Memory B cell (primary cell): ENCODE measurements around the gene ARIH2.

Source experiments
- ATAC-seq: fragments of 150-1000 bp; cut with Tn5 transposase; 2 replicates; pipeline ENCODE4 v1.10.0; 2021; ENCODE audit warnings: low read depth, mild to moderate bottlenecking, moderate library complexity
- DNase-seq, 2 donors: peaks; one replicate each; pipeline ENCODE4 v3.0.0; 2022; ENCODE audit warnings: low spot score in 2 of 2
- H3K27ac Mint-ChIP-seq: one replicate; pipeline ENCODE4 v1.8.0; 2022; ENCODE audit warnings: mild to moderate bottlenecking, moderate library complexity, mixed read lengths
- H3K27me3 Mint-ChIP-seq: one replicate; pipeline ENCODE4 v1.8.0; 2022; ENCODE audit warnings: mixed read lengths
- H3K36me3 Mint-ChIP-seq: one replicate; pipeline ENCODE4 v1.8.0; 2022; ENCODE audit warnings: mild to moderate bottlenecking, mixed read lengths
- H3K4me1 Mint-ChIP-seq: one replicate; pipeline ENCODE4 v1.8.0; 2022; ENCODE audit warnings: mixed read lengths
- H3K4me3 Mint-ChIP-seq: one replicate; pipeline ENCODE4 v1.8.0; 2022; ENCODE audit warnings: mild to moderate bottlenecking, moderate library complexity, mixed read lengths
- H3K9me3 Mint-ChIP-seq: one replicate; pipeline ENCODE4 v1.8.0; 2022; ENCODE audit warnings: mixed read lengths

Gene ARIH2

DNA sequence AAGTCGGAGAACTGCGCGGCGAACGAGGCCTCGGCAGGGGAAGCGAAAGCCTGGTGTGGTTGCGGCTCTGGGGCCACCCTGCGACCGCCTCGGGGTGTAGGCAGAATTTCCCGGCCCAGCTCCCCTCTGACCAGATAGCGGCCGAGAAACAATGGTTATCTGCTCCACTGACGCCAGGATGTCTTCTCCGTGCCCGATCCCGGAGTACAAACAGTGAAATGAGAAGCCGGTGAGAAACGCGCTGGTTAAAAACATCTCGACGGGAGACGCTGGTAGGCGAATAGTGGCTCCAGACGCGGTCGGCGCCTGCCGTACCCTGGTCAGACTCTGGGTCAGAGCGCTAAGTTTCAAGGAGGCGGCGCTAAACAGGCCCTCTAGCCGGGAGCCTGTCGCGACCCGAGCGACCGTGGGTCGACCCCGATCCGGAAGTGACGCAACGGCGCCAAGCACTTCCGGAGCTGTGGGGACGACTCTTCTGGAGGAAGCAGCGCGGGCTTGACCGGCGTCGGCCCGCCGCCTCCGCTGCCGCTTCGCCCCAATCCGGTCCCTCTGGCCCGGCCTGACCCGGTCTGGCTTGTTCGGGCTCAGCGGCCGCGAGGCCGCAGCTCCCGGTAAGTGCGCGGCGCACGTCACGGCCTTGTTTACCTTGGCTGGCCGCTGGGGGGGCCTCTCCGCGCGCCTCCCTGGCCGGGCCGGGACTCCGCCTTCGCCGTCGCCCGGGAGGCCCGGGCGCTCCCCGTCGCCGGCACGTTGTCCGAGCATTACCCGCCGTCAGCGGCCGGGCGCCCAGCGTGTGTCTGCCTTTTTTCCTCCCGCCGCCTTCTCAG, at the start of gene ARIH2:
Gene ARIH2, plus strand, starts transcription at position 455 of the 827 bp plus-strand sequence. CDS start 8,717 bp downstream, outside the sequence.
- ATAC-seq, result peak; percentile 79
- peak; percentile 86 to 90 for DNase-seq
- Mint-ChIP-seq H3K9me3 (no peaks in the 10 kb centered on the region), H3K27ac (peak within 1 kb of the TSS; percentile 97), H3K27me3 (no peaks in the 10 kb centered on the region), H3K4me1 (peaks cover 17% of the 10 kb centered on the region), H3K4me3 (peak within 1 kb of the TSS; percentile 91), H3K36me3 (no peaks in the 10 kb centered on the region)

DNA sequence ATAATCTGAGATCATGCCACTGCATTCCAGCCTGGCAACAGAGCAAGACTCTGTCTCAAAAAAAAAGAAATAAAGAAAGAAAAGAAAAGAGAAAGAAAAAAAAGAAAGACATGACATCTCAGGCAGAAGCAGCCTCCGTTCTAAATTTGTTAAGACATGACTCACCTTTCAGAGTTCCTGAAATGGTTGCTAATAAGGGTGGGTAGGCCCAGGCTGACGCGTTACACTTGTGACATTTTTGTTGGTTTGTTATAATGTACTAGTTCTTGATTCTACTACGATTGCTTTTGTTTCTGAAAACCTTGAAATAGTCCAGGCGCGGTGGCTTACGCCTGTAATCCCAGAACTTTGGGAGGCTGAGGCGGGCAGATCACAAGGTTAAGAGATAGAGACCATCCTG, 41.0 kb upstream of the ARIH2 start:
- Mint-ChIP-seq H3K9me3 (no peaks in the 10 kb centered on the region), H3K36me3 (peaks cover 17% of the 10 kb centered on the region), H3K27me3 (no peaks in the 10 kb centered on the region), H3K27ac (no peak overlapping the region), H3K4me1 (peaks cover 9% of the 10 kb centered on the region), H3K4me3 (no peak overlapping the region)
- ATAC-seq (no peak), DNase-seq (no peak)

DNA sequence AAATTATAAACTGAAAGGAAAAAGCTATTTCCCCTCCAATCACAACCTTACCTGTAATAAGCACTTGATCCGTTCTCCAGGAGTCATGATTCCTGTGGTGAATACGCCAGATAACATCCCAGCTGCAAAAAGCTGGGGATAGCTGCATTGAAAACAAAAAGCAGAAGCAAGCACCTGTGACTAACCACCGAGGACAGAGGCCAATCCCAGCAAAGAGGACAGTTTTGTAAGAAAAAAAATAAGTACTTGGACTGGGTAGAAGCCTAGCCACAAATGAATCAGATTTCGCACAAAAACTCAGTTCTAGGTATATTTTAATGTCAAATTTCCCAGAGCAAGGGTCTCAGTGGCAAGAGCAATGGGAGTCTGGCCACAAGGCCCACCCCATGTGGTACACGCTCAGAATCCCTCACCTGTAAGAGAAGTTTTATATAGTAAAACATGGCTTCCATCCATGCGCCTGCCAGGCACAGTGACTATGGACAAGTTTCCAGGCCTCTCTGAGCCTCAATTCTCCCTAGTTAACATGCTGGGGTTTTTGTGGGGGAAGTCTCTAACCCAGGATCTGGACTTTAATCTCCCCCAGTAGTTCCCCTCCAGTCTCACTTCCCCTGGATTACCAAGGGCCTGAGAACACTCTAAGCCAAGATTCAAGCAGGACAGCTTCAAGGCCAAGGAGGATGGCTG, 39.2 kb upstream of the ARIH2 start:
- Mint-ChIP-seq H3K9me3 (no peaks in the 10 kb centered on the region), H3K4me1 (peaks cover 9% of the 10 kb centered on the region), H3K4me3 (no peak overlapping the region), H3K36me3 (peaks cover 14% of the 10 kb centered on the region), H3K27ac (no peak overlapping the region), H3K27me3 (no peaks in the 10 kb centered on the region)
- DNase-seq, result no peak
- peak; percentile 38 for ATAC-seq

DNA sequence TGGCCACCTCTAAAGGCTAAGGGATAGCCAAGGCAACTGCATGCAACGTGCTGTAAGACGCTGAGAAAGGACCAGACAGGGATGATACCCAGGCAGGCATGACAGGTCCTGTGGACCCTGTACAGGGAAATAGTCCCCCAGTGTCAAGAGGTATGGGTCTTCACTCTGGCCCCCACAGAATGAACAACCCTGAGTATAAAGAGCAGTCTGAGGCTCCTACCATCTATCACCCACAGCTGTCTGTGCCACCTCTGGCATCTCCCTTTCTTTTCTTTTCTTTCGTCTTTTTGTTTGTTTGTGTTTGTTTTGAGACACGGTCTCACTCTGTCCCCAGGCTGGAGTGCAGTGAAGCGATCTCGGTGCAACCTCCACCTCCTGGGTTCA, 38.7 kb upstream of the ARIH2 start:
- H3K27ac Mint-ChIP-seq, result no peak overlapping the region

GRCh38 chr3:48881006-48881405, 37.6 kb upstream of the ARIH2 start:
- ATAC-seq, result no peak
- Mint-ChIP-seq H3K4me1 (peaks cover 9% of the 10 kb centered on the region), H3K27ac (no peak overlapping the region), H3K36me3 (peaks cover 27% of the 10 kb centered on the region), H3K9me3 (no peaks in the 10 kb centered on the region), H3K4me3 (no peak overlapping the region), H3K27me3 (no peaks in the 10 kb centered on the region)
- no peak for DNase-seq

More for the DNA sequence above, 38.7 kb upstream of the ARIH2 start:
- no peaks in the 10 kb centered on the region for H3K9me3 Mint-ChIP-seq
- DNase-seq, result no peak
- no peaks in the 10 kb centered on the region for H3K27me3 Mint-ChIP-seq
- no peak overlapping the region for H3K4me3 Mint-ChIP-seq
- no peak for ATAC-seq
- peaks cover 9% of the 10 kb centered on the region for H3K4me1 Mint-ChIP-seq
- peaks cover 19% of the 10 kb centered on the region for H3K36me3 Mint-ChIP-seq

DNA sequence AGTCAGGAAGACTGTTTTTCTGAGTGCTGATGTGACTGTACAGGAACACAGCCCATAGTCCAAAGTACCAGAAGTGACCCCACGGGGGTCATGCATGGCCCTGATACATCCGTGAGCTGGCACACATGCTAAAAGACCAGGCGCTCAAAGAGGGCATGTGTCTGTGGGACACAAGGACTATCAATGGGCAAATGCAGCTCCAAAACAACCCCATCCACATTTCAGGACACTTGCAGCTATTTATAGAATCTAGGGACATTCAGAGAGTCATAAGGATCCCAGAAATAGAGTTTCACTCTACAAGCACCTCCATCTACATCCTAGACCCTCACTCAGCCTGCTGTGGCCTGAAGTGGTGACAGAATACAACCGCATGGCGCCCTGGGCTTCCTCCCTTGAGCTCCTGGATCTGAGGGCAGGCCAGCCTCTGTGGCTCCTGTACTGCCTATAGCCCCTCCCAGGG, 37.0 kb upstream of the ARIH2 start:
- peaks cover 9% of the 10 kb centered on the region for H3K4me1 Mint-ChIP-seq
- H3K36me3 Mint-ChIP-seq, result peaks cover 27% of the 10 kb centered on the region
- DNase-seq (no peak), ATAC-seq (no peak)
- no peaks in the 10 kb centered on the region for H3K27me3 Mint-ChIP-seq
- H3K4me3 Mint-ChIP-seq, result no peak overlapping the region
- no peak overlapping the region for H3K27ac Mint-ChIP-seq
- no peaks in the 10 kb centered on the region for H3K9me3 Mint-ChIP-seq

DNA sequence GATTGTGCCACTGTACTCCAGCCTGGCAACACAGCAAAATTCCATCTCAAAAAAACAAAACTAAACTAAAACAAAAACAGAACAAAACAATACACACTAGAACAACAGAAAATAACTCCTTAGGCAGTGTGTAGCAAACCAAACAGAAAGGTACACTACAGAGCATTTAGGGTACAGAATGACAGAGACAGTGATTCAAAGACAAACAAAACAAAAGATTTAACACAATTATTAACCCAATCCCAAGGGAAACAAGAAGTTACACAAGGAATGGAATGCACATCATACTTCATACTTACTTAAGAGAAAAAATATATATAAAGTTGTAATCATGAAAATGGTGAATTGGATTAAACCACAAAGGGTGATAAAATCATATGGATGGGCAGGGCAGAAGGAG, 32.9 kb upstream of the ARIH2 start:
- ATAC-seq (no peak), DNase-seq (no peak)
- H3K36me3 Mint-ChIP-seq, result peaks cover 22% of the 10 kb centered on the region
- no peak overlapping the region for H3K4me3 Mint-ChIP-seq
- peaks cover 4% of the 10 kb centered on the region for H3K4me1 Mint-ChIP-seq
- no peaks in the 10 kb centered on the region for H3K9me3 Mint-ChIP-seq
- no peaks in the 10 kb centered on the region for H3K27me3 Mint-ChIP-seq
- H3K27ac Mint-ChIP-seq, result no peak overlapping the region

GRCh38 chr3:48891606-48892005, 27.0 kb upstream of the ARIH2 start:
- Mint-ChIP-seq H3K4me3 (no peak overlapping the region), H3K27me3 (no peaks in the 10 kb centered on the region), H3K9me3 (no peaks in the 10 kb centered on the region), H3K27ac (no peak overlapping the region), H3K4me1 (no peaks in the 10 kb centered on the region), H3K36me3 (peaks cover 8% of the 10 kb centered on the region)
- no peak for ATAC-seq
- no peak for DNase-seq

DNA sequence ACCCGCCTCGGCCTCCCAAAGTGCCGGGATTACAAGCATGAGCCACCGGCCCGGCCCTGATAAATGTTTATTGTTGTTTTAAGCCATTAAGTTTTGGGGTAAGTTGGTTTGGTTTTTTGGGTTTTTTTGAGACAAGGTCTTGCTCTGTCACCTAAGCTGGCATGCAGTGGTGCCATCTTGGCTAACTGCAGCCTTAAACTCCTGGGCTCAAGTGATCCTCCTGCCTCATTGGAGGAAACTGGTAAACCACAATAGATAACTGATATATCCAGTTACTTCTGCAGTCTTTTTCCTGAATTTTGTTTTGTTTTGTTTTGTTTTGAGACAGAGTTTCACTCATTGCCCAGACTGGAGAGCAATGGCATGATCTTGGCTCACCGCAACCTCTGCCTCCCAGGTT, 24.1 kb upstream of the ARIH2 start:
- ATAC-seq (no peak), DNase-seq (no peak)
- Mint-ChIP-seq H3K4me3 (no peak overlapping the region), H3K4me1 (peaks cover 20% of the 10 kb centered on the region), H3K27ac (no peak overlapping the region), H3K36me3 (peaks cover 7% of the 10 kb centered on the region), H3K9me3 (no peaks in the 10 kb centered on the region), H3K27me3 (no peaks in the 10 kb centered on the region)

DNA sequence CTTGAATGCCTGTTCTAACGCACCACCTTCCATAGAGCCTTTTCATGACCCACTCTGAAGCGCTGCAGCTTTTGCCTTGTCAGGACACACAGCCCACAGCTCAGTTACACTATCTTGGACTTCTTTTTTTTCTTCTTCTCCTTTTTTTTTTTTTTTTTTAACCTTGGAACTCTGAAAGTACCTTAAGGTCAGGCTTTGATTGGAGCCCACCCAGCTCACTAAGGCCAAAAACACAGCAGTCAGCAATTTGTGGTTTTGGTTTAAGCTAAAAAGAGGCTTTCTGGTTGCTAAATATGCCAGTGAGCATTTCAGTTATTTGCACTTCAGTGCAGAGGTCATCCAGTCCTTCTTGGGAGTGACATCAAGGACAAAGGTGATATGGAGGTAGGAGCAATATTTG, 21.7 kb upstream of the ARIH2 start:
- H3K9me3 Mint-ChIP-seq, result peaks cover 1% of the 10 kb centered on the region

GRCh38 chr3:48897460-48898376, 20.9 kb upstream of the ARIH2 start:
- no peaks in the 10 kb centered on the region for H3K27me3 Mint-ChIP-seq
- ATAC-seq (no peak), DNase-seq (no peak)
- H3K36me3 Mint-ChIP-seq, result no peaks in the 10 kb centered on the region
- peaks cover 20% of the 10 kb centered on the region for H3K4me1 Mint-ChIP-seq
- peaks cover 1% of the 10 kb centered on the region for H3K9me3 Mint-ChIP-seq
- peak overlapping the region; percentile 67 for H3K27ac Mint-ChIP-seq
- H3K4me3 Mint-ChIP-seq, result peak overlapping the region; percentile 89

More for the DNA sequence above, 21.7 kb upstream of the ARIH2 start:
- Mint-ChIP-seq H3K36me3 (no peaks in the 10 kb centered on the region), H3K4me3 (peak overlapping the region; percentile 4), H3K4me1 (peaks cover 20% of the 10 kb centered on the region), H3K27ac (no peak overlapping the region), H3K27me3 (no peaks in the 10 kb centered on the region)
- ATAC-seq (no peak), DNase-seq (no peak)

- Mint-ChIP-seq H3K27me3 (no peaks in the 10 kb centered on the region), H3K4me3 (peak within 1 kb of the TSS; percentile 89), H3K36me3 (no peaks in the 10 kb centered on the region), H3K4me1 (peaks cover 25% of the 10 kb centered on the region), H3K27ac (peak within 1 kb of the TSS; percentile 67), H3K9me3 (peaks cover 1% of the 10 kb centered on the region)
- ATAC-seq (peak; percentile 96), DNase-seq (peak; percentile 78 to 85)
Measured at GRCh38 chr3:48898383-48899234, 20.0 kb upstream of the ARIH2 start, which contains the start of gene SLC25A20. Gene SLC25A20 (minus strand): TSS chr3:48898882. CDS start chr3:48898794, 88 bp downstream.

GRCh38 chr3:48899273-48899672, 19.4 kb upstream of the ARIH2 start:
- Mint-ChIP-seq H3K9me3 (peaks cover 1% of the 10 kb centered on the region), H3K4me1 (peaks cover 25% of the 10 kb centered on the region), H3K27me3 (no peaks in the 10 kb centered on the region), H3K36me3 (no peaks in the 10 kb centered on the region), H3K27ac (peak overlapping the region; percentile 67), H3K4me3 (peak overlapping the region; percentile 89)
- DNase-seq, result no peak
- ATAC-seq, result no peak
